Measurements from ENCODE around the gene TMEM161B.

Gene TMEM161B

GRCh38 chr5:88248743-88249540 lies 19.7 kb downstream of the TMEM161B start:
- no peaks in the 10 kb centered on the region for H3K9me2 ChIP-seq (replicated peaks; ENCODE audit: insufficient read depth, low read length)
- no peak overlapping the region for H3K9ac ChIP-seq (ENCODE audit: low read length)
- H3K79me2 ChIP-seq (ENCODE audit: insufficient read depth, low read length) = peaks cover 100% of the 10 kb centered on the region
- no peak overlapping the region for H3K4me2 ChIP-seq (ENCODE audit: low read depth, low read length, poor library complexity, severe bottlenecking)
- no peak overlapping the region for H3K4me3 ChIP-seq (ENCODE audit: insufficient read depth, low read length, poor library complexity, severe bottlenecking)
- H3K36me3 ChIP-seq (ENCODE audit: low read length) = no peaks in the 10 kb centered on the region; the same call in 1 of the 2 replicates
- TF ChIP-seq EZH2phosphoT487 (conservative IDR thresholded peaks at IDR 0.05; ENCODE audit: low read length) = no peak
- no peak for TF ChIP-seq CTCF (IDR thresholded peaks at IDR 0.05; ENCODE audit: insufficient read depth, low read length, poor library complexity, severe bottlenecking)
- no peaks in the 10 kb centered on the region for H3F3A ChIP-seq (ENCODE audit: insufficient read depth)
- H3K9me3 ChIP-seq (ENCODE audit: insufficient read depth, low read length) = no peaks in the 10 kb centered on the region
- no peaks in the 10 kb centered on the region for H3K27me3 ChIP-seq (ENCODE audit: low read length)
- no peak overlapping the region for H3K27ac ChIP-seq (ENCODE audit: low read depth, low read length)
- H4K20me1 ChIP-seq (ENCODE audit: low read depth, low read length) = peaks cover 42% of the 10 kb centered on the region
- H2AFZ ChIP-seq (ENCODE audit: low read depth, low read length, severe bottlenecking) = no peak overlapping the region

- Histone ChIP-seq H3K9ac (ENCODE audit: low read length) (no peak overlapping the region), H3K79me2 (ENCODE audit: insufficient read depth, low read length) (peaks cover 100% of the 10 kb centered on the region), H2AFZ (ENCODE audit: low read depth, low read length, severe bottlenecking) (no peak overlapping the region), H3K4me2 (ENCODE audit: low read depth, low read length, poor library complexity, severe bottlenecking) (no peak overlapping the region), H4K20me1 (ENCODE audit: low read depth, low read length) (peaks cover 42% of the 10 kb centered on the region), H3K27ac (ENCODE audit: low read depth, low read length) (no peak overlapping the region), H3K27me3 (ENCODE audit: low read length) (no peaks in the 10 kb centered on the region), H3K9me2 (replicated peaks; ENCODE audit: insufficient read depth, low read length) (no peaks in the 10 kb centered on the region), H3K36me3 (ENCODE audit: low read length) (no peaks in the 10 kb centered on the region; the same call in 1 of the 2 replicates), H3K9me3 (ENCODE audit: insufficient read depth, low read length) (no peaks in the 10 kb centered on the region), H3F3A (ENCODE audit: insufficient read depth) (no peaks in the 10 kb centered on the region), H3K4me3 (ENCODE audit: insufficient read depth, low read length, poor library complexity, severe bottlenecking) (no peak overlapping the region)
- TF ChIP-seq EZH2phosphoT487 (conservative IDR thresholded peaks at IDR 0.05; ENCODE audit: low read length) (no peak), CTCF (IDR thresholded peaks at IDR 0.05; ENCODE audit: insufficient read depth, low read length, poor library complexity, severe bottlenecking) (no peak)
Measured at GRCh38 chr5:88248094-88248493, 20.6 kb downstream of the TMEM161B start.

GRCh38 chr5:88245893-88246244 lies 22.8 kb downstream of the TMEM161B start:
- H3K9ac ChIP-seq (ENCODE audit: low read length) = no peak overlapping the region
- H3K9me2 ChIP-seq (replicated peaks; ENCODE audit: insufficient read depth, low read length) = no peaks in the 10 kb centered on the region
- H3K4me3 ChIP-seq (ENCODE audit: insufficient read depth, low read length, poor library complexity, severe bottlenecking) = no peak overlapping the region
- no peak overlapping the region for H2AFZ ChIP-seq (ENCODE audit: low read depth, low read length, severe bottlenecking)
- H3K79me2 ChIP-seq (ENCODE audit: insufficient read depth, low read length) = peaks cover 99% of the 10 kb centered on the region
- TF ChIP-seq EZH2phosphoT487 (conservative IDR thresholded peaks at IDR 0.05; ENCODE audit: low read length) (no peak), CTCF (IDR thresholded peaks at IDR 0.05; ENCODE audit: insufficient read depth, low read length, poor library complexity, severe bottlenecking) (no peak)
- no peaks in the 10 kb centered on the region for H3K36me3 ChIP-seq (ENCODE audit: low read length)
- H3K27ac ChIP-seq (ENCODE audit: low read depth, low read length) = no peak overlapping the region
- no peaks in the 10 kb centered on the region for H3K27me3 ChIP-seq (ENCODE audit: low read length)
- no peak overlapping the region for H3K4me2 ChIP-seq (ENCODE audit: low read depth, low read length, poor library complexity, severe bottlenecking)
- no peaks in the 10 kb centered on the region for H3K9me3 ChIP-seq (ENCODE audit: insufficient read depth, low read length)
- H4K20me1 ChIP-seq (ENCODE audit: low read depth, low read length) = peaks cover 33% of the 10 kb centered on the region
- no peaks in the 10 kb centered on the region for H3F3A ChIP-seq (ENCODE audit: insufficient read depth)

All from SU-DHL-6 (cell line).